HG03439 (cell line): ENCODE results near the gene AANAT.

ENCODE experiments used
- ATAC-seq: cut with Tn5 transposase; IDR thresholded peaks from one replicate; pipeline ENCODE4 v1.9.1; 2021; ENCODE audit warnings: mild to moderate bottlenecking, moderate library complexity; ENCODE audit not compliant: unreplicated experiment

AANAT gene

GRCh38 chr17:76467366-76467765, at the start of gene AANAT:
TSS of gene AANAT (plus strand) at chr17:76467603. CDS start at chr17:76468747, 1,144 bp downstream.
- ATAC-seq: no peak

GRCh38 chr17:76419576-76420260, 47.7 kb upstream of the AANAT start:
- no peak for ATAC-seq

- no peak for ATAC-seq
These were observed 46.9 kb upstream of the AANAT start for GRCh38 chr17:76420356-76421043.

- ATAC-seq: no peak
These were observed 46.4 kb upstream of the AANAT start for GRCh38 chr17:76421044-76421407.

GRCh38 chr17:76422406-76422805, 45.0 kb upstream of the AANAT start:
- ATAC-seq: no peak

GRCh38 chr17:76422860-76423259, 44.5 kb upstream of the AANAT start:
- ATAC-seq: no peak

GRCh38 chr17:76426853-76427252, 40.5 kb upstream of the AANAT start:
- no peak for ATAC-seq

GRCh38 chr17:76427501-76428231, 39.7 kb upstream of the AANAT start:
- no peak for ATAC-seq

- ATAC-seq: no peak
These were observed 38.9 kb upstream of the AANAT start for GRCh38 chr17:76428511-76428910.

- ATAC-seq: no peak
These were observed 35.9 kb upstream of the AANAT start for GRCh38 chr17:76431509-76431908.

GRCh38 chr17:76432004-76432403, 35.4 kb upstream of the AANAT start:
- no peak for ATAC-seq

GRCh38 chr17:76432712-76433336, 34.6 kb upstream of the AANAT start:
- ATAC-seq: no peak

GRCh38 chr17:76433693-76434092, 33.7 kb upstream of the AANAT start:
- no peak for ATAC-seq

- ATAC-seq: no peak
These were observed 32.5 kb upstream of the AANAT start for GRCh38 chr17:76434870-76435269.

GRCh38 chr17:76435751-76436150, 31.7 kb upstream of the AANAT start:
- ATAC-seq: no peak

GRCh38 chr17:76437467-76438402, 29.7 kb upstream of the AANAT start:
- ATAC-seq: no peak

- no peak for ATAC-seq
These were observed 28.5 kb upstream of the AANAT start for GRCh38 chr17:76438906-76439305.

- no peak for ATAC-seq
These were observed 28.0 kb upstream of the AANAT start for GRCh38 chr17:76439314-76439928.

GRCh38 chr17:76440751-76441362, 26.5 kb upstream of the AANAT start:
- ATAC-seq: no peak
